ENCODE results near the gene EGFL8.

The EGFL8 gene

DNA sequence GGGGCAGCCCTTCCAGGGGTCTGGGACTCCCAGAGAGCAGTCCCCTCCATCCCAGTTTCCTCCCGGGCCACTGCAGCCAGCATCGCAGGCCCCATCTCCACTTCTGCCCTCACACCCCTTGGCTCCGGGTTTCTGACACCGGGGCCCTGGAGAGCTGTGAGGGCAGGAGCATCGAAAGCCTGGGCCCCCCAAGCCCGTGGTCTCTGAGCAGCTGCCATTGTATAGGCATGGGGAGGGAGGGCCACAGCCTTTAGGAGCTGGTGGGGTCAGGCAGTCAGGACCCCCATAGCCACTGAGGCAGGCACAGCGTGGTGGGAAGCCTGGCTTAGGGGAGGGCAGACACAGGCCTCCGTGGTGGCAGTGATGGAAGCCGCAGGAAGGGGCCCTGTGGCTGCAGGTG, 37.8 kb downstream of the EGFL8 start:
- H3K9ac ChIP-seq (ENCODE audit: low read length) = no peak overlapping the region
- TF ChIP-seq EZH2phosphoT487 (IDR thresholded peaks at IDR 0.05; ENCODE audit: low read depth) = no peak
- TF ChIP-seq CTCF (IDR thresholded peaks at IDR 0.05; ENCODE audit: low read depth, low read length) = no peak
- no peak overlapping the region for H3K27ac ChIP-seq (ENCODE audit: low read length)
- H3K4me3 ChIP-seq (ENCODE audit: low read length) = no peak overlapping the region
- peaks cover 4% of the 10 kb centered on the region for H3K4me1 ChIP-seq (ENCODE audit: low read length)
- H3K9me3 ChIP-seq (ENCODE audit: insufficient read depth, low read length) = no peaks in the 10 kb centered on the region
- no peaks in the 10 kb centered on the region for H3K79me2 ChIP-seq (ENCODE audit: low read length)
- no peak overlapping the region for H3K4me2 ChIP-seq (ENCODE audit: low read length)
- H3K36me3 ChIP-seq (replicated peaks; ENCODE audit: low read depth, low read length) = no peaks in the 10 kb centered on the region
- H3K27me3 ChIP-seq (ENCODE audit: low read depth, low read length) = no peaks in the 10 kb centered on the region
- H2AFZ ChIP-seq (ENCODE audit: low read depth, low read length) = no peak overlapping the region
- no peaks in the 10 kb centered on the region for H4K20me1 ChIP-seq (ENCODE audit: insufficient read depth, low read length)

- TF ChIP-seq EZH2phosphoT487 (IDR thresholded peaks at IDR 0.05; ENCODE audit: low read depth) = no peak
- TF ChIP-seq CTCF (IDR thresholded peaks at IDR 0.05; ENCODE audit: low read depth, low read length) = no peak
- no peaks in the 10 kb centered on the region for H3K27me3 ChIP-seq (ENCODE audit: low read depth, low read length)
- H3K4me2 ChIP-seq (ENCODE audit: low read length) = no peak overlapping the region
- H3K79me2 ChIP-seq (ENCODE audit: low read length) = no peaks in the 10 kb centered on the region
- H4K20me1 ChIP-seq (ENCODE audit: insufficient read depth, low read length) = no peaks in the 10 kb centered on the region
- no peaks in the 10 kb centered on the region for H3K9me3 ChIP-seq (ENCODE audit: insufficient read depth, low read length)
- no peak overlapping the region for H3K4me3 ChIP-seq (ENCODE audit: low read length)
- H3K9ac ChIP-seq (ENCODE audit: low read length) = no peak overlapping the region
- no peaks in the 10 kb centered on the region for H3K4me1 ChIP-seq (ENCODE audit: low read length)
- no peak overlapping the region for H3K27ac ChIP-seq (ENCODE audit: low read length)
- no peak overlapping the region for H2AFZ ChIP-seq (ENCODE audit: low read depth, low read length)
- no peaks in the 10 kb centered on the region for H3K36me3 ChIP-seq (replicated peaks; ENCODE audit: low read depth, low read length)
Observed at GRCh38 chr6:32203426-32204267, 39.3 kb downstream of the EGFL8 start.

DNA sequence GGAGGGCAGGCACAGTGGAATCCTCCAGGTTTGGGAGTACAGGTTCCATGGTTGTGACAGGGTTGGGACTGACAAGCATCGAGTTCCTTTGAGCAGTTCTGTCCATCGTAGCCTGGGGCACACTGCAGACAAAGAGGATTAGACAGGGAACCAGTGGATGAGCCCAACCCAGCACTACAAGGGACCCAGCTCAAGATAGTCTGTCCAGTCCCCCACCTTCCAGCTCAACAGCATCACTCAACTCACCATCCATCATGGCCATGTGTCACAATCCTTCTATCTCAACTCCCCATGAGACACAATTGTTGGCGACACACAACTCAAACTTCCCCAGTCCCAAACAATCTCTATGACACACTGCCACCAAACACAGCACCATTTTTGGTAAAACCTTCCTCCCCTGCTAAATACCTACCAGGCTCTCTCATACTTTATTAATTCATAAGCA, 39.9 kb downstream of the EGFL8 start:
- H3K27ac ChIP-seq (ENCODE audit: low read length) = no peak overlapping the region
- TF ChIP-seq CTCF (IDR thresholded peaks at IDR 0.05; ENCODE audit: low read depth, low read length) (no peak), EZH2phosphoT487 (IDR thresholded peaks at IDR 0.05; ENCODE audit: low read depth) (no peak)
- no peak overlapping the region for H3K9ac ChIP-seq (ENCODE audit: low read length)
- H4K20me1 ChIP-seq (ENCODE audit: insufficient read depth, low read length) = no peaks in the 10 kb centered on the region
- H3K27me3 ChIP-seq (ENCODE audit: low read depth, low read length) = no peaks in the 10 kb centered on the region
- no peak overlapping the region for H3K4me2 ChIP-seq (ENCODE audit: low read length)
- no peak overlapping the region for H2AFZ ChIP-seq (ENCODE audit: low read depth, low read length)
- no peak overlapping the region for H3K4me3 ChIP-seq (ENCODE audit: low read length)
- H3K79me2 ChIP-seq (ENCODE audit: low read length) = no peaks in the 10 kb centered on the region
- H3K4me1 ChIP-seq (ENCODE audit: low read length) = no peaks in the 10 kb centered on the region
- no peaks in the 10 kb centered on the region for H3K36me3 ChIP-seq (replicated peaks; ENCODE audit: low read depth, low read length)
- no peaks in the 10 kb centered on the region for H3K9me3 ChIP-seq (ENCODE audit: insufficient read depth, low read length)

DNA sequence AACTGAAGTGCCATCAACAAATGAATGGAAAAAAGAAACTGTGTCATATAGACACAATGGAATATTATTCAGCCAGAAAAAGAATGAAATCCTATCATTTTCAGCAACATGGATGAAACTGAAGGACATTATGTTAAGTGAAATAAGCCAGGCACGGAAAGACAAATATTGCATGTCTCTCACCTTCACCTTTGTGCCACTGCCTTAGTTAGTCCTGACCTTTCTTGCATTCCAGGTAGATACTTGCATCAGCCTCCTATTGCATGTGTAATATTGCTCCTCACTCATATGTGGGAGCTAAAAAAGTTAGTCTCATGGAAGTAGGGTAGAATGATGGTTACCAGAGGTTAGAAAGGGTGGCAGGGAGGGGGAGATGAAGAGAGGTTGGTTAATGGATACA, 44.6 kb downstream of the EGFL8 start:
- TF ChIP-seq CTCF (IDR thresholded peaks at IDR 0.05; ENCODE audit: low read depth, low read length) (no peak), EZH2phosphoT487 (IDR thresholded peaks at IDR 0.05; ENCODE audit: low read depth) (no peak)
- H3K27ac ChIP-seq (ENCODE audit: low read length) = no peak overlapping the region
- H3K9me3 ChIP-seq (ENCODE audit: insufficient read depth, low read length) = no peaks in the 10 kb centered on the region
- no peak overlapping the region for H3K4me2 ChIP-seq (ENCODE audit: low read length)
- no peaks in the 10 kb centered on the region for H3K27me3 ChIP-seq (ENCODE audit: low read depth, low read length)
- no peak overlapping the region for H3K9ac ChIP-seq (ENCODE audit: low read length)
- no peaks in the 10 kb centered on the region for H3K4me1 ChIP-seq (ENCODE audit: low read length)
- H2AFZ ChIP-seq (ENCODE audit: low read depth, low read length) = no peak overlapping the region
- no peaks in the 10 kb centered on the region for H3K79me2 ChIP-seq (ENCODE audit: low read length)
- H3K36me3 ChIP-seq (replicated peaks; ENCODE audit: low read depth, low read length) = no peaks in the 10 kb centered on the region
- no peaks in the 10 kb centered on the region for H4K20me1 ChIP-seq (ENCODE audit: insufficient read depth, low read length)
- H3K4me3 ChIP-seq (ENCODE audit: low read length) = no peak overlapping the region
